DMS53 treated with DMSO at 0.1 percent for 48 hours (cell line): ENCODE results near the gene CLK3.
"Not testable (repeated sequence)": the region's sequence is repeated elsewhere in the genome, so short reads cannot be mapped to it uniquely, and the experiment has no call there.

Source experiments
- DNase-seq: peaks from one replicate; lab custom pipeline; 2025; ENCODE audit not compliant: unreplicated experiment; lab: John Stamatoyannopoulos, UW

Gene CLK3

GRCh38 chr15:74620636-74621545, 5.3 kb downstream of the CLK3 start:
- peak; percentile 36 for DNase-seq

GRCh38 chr15:74621546-74621920, 5.9 kb downstream of the CLK3 start:
- no peak for DNase-seq

- no peak for DNase-seq
Measured at GRCh38 chr15:74621936-74622335, 6.3 kb downstream of the CLK3 start.

GRCh38 chr15:74622758-74623157, 7.1 kb downstream of the CLK3 start:
- DNase-seq = no peak

GRCh38 chr15:74624020-74624602, 8.5 kb downstream of the CLK3 start:
- DNase-seq = no peak

- no peak for DNase-seq
Measured at GRCh38 chr15:74625693-74626092, 10.1 kb downstream of the CLK3 start.

GRCh38 chr15:74626336-74626735, 10.7 kb downstream of the CLK3 start:
- DNase-seq = no peak

- no peak for DNase-seq
Measured at GRCh38 chr15:74626752-74627692, 11.4 kb downstream of the CLK3 start.

- no peak for DNase-seq
Measured at GRCh38 chr15:74627766-74628165, 12.1 kb downstream of the CLK3 start.

GRCh38 chr15:74628199-74628598, 12.6 kb downstream of the CLK3 start:
- DNase-seq = no peak

- no peak for DNase-seq
Measured at GRCh38 chr15:74628949-74629348, 13.3 kb downstream of the CLK3 start.

- DNase-seq = not testable (repeated sequence)
Measured at GRCh38 chr15:74629696-74630095, 14.1 kb downstream of the CLK3 start.

GRCh38 chr15:74630284-74631086, 14.8 kb downstream of the CLK3 start:
- no peak for DNase-seq

- no peak for DNase-seq
Measured at GRCh38 chr15:74631087-74631385, 15.4 kb downstream of the CLK3 start.

- DNase-seq = no peak
Measured at GRCh38 chr15:74631408-74631807, 15.8 kb downstream of the CLK3 start.

GRCh38 chr15:74631935-74632560, 16.4 kb downstream of the CLK3 start:
- DNase-seq = no peak

- DNase-seq = no peak
Measured at GRCh38 chr15:74632601-74633000, 17.0 kb downstream of the CLK3 start.

GRCh38 chr15:74633781-74634180, 18.1 kb downstream of the CLK3 start:
- DNase-seq = no peak

- DNase-seq = peak; percentile 50
Measured at GRCh38 chr15:74635228-74635627, 19.6 kb downstream of the CLK3 start.

- DNase-seq = no peak
Measured at GRCh38 chr15:74636984-74637383, 21.3 kb downstream of the CLK3 start.
